ENCODE measurements around the gene CLCN1. TPM values are rescaled to one million over a fixed set of nuclear protein-coding genes. Genes with fewer than 3 reads are reported as not detected.

CLCN1 gene
- total RNA-seq, 4 donors from 2014 or later, result not detected

DNA sequence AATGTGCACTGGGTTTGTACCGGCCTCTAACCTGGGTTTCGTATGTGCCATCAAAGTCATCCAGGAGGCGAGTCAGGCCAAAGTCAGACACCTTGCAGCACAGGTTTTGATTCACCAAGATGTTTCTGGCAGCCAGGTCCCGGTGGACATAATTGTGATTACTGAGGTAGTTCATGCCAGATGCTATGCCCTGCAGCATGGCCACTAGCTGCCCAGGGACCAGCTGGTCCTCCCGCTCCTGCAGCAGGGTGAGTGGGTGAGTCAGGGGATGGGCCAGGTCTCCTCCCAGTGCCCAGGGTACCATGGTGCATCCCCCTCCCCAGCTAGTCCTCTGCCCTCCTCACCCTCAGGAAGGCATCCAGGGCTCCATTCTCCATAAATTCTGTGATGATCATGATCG is 78.9 kb downstream of the CLCN1 start:
- Histone ChIP-seq H3K9me3 (no peaks in the 10 kb centered on the region), H3K4me1 (peaks cover 46 to 63% (median 58%) of the 10 kb centered on the region in 4 donors), H3K36me3 (peaks cover 7 to 32% (median 23%) of the 10 kb centered on the region in 4 donors), H3K27me3 (no peaks in the 10 kb centered on the region), H3K4me3 (no peak overlapping the region), H3K27ac (replicated peaks in 1 of 4) (peak overlapping the region in 1 of 4 donors; percentile 10)
- no peak for DNase-seq (ENCODE audit: extremely low spot score)
- intact Hi-C loops (cut with DNase I), result no loop called here
- no peak for TF ChIP-seq POLR2A (IDR thresholded peaks at IDR 0.05; ENCODE audit: low read depth)
- TF ChIP-seq EP300 (IDR thresholded peaks at IDR 0.05), result no peak
- TF ChIP-seq POLR2AphosphoS5 (IDR thresholded peaks at IDR 0.05), result no peak
- TF ChIP-seq, protein P1, sequence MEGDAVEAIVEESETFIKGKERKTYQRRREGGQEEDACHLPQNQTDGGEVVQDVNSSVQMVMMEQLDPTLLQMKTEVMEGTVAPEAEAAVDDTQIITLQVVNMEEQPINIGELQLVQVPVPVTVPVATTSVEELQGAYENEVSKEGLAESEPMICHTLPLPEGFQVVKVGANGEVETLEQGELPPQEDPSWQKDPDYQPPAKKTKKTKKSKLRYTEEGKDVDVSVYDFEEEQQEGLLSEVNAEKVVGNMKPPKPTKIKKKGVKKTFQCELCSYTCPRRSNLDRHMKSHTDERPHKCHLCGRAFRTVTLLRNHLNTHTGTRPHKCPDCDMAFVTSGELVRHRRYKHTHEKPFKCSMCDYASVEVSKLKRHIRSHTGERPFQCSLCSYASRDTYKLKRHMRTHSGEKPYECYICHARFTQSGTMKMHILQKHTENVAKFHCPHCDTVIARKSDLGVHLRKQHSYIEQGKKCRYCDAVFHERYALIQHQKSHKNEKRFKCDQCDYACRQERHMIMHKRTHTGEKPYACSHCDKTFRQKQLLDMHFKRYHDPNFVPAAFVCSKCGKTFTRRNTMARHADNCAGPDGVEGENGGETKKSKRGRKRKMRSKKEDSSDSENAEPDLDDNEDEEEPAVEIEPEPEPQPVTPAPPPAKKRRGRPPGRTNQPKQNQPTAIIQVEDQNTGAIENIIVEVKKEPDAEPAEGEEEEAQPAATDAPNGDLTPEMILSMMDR (IDR thresholded peaks at IDR 0.05), result no peak
- WGBS, result 88% methylated on average over 5 of the region's 6 CpGs

DNA sequence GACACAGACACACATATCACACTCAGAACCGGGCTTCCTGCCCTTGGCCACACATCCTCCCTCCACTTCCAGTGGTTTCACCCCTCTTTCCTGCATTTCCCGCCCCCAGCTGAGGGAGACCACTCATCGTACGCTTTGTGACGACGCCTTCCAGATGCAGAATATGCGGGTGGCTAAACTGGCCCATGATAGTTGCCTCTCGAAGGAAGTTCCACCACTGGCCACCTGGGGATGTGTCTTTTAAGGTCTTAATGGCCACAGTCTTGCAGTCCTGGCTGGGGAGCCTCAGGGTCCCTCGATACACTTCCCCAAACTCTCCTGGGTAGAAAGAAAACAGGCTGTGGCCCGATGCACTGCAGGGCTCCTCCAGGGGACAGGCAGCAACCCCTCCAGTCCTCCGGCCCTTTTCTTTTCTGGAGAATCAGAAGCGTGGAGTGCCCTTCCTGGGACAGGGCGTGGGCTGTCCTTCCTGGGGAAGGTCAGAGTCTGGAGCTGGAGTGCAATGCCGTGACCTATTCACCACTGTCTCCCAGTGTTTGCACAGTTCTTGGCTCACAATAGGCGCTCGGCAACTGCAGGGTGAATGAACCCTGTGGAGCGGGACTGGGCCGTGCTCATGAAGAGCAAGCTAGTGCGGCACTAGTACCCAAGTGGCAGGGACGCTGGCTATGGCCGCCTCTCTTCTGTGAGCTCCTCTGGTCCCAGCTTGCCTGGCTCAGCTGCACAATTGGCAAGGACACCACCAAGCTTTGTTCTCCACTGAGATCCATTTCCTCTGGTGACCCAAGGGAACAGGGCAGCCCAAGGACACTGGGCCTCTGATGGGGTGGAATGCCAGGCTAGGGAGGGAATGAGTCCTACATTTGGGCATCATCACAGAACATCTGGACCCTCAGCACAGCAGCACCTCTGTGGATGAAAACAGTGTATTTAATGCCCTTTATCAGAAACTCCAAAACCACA is 79.6 kb downstream of the CLCN1 start:
- intact Hi-C loops (cut with DNase I), result no loop called here
- Histone ChIP-seq H3K4me3 (no peak overlapping the region), H3K36me3 (peaks cover 0 to 25% (median 16%) of the 10 kb centered on the region in 4 donors), H3K9me3 (no peaks in the 10 kb centered on the region), H3K4me1 (peaks cover 45 to 56% (median 51%) of the 10 kb centered on the region in 4 donors), H3K27ac (replicated peaks in 1 of 4) (peak overlapping the region in 2 of 4 donors; percentile 10 to 11), H3K27me3 (no peaks in the 10 kb centered on the region)
- no peak for DNase-seq (ENCODE audit: extremely low spot score)
- 71% methylated on average over 11 of the region's 21 CpGs for WGBS
- TF ChIP-seq POLR2AphosphoS5 (IDR thresholded peaks at IDR 0.05) (no peak), EP300 (IDR thresholded peaks at IDR 0.05) (no peak), POLR2A (IDR thresholded peaks at IDR 0.05; ENCODE audit: low read depth) (no peak)
- TF ChIP-seq, protein P1 (IDR thresholded peaks at IDR 0.05), result peak in 1 of 3 experiments; percentile 21

DNA sequence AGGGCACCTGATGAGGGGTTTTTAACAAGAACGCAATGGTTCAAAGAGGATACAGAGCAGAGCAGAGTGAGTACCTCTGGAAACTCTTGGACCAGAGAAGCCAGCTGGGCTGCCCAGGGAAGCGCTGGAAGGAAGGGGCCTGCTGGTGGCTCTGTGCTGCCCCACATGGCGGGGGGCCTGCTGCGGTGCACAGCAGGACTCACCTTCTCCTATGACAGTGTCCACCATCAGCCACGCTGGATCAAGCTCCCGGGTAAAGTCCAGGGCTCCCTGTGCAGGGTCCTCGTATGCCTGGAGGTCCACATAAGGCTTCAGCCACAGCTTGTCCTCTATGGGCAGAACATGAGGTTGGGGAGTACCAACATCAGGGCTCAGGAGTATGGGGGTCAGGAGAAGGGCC is 80.3 kb downstream of the CLCN1 start:
- intact Hi-C loops (cut with DNase I), result no loop called here
- Histone ChIP-seq H3K4me3 (no peak overlapping the region), H3K9me3 (no peaks in the 10 kb centered on the region), H3K36me3 (peaks cover 0 to 18% (median 10%) of the 10 kb centered on the region in 4 donors), H3K4me1 (peaks cover 38 to 49% (median 44%) of the 10 kb centered on the region in 4 donors), H3K27me3 (no peaks in the 10 kb centered on the region), H3K27ac (replicated peaks in 1 of 4) (peak overlapping the region in 1 of 4 donors; percentile 11)
- DNase-seq (ENCODE audit: extremely low spot score), result no peak
- WGBS, result 63% methylated on average over 5 of the region's 7 CpGs
- TF ChIP-seq, protein P1 (IDR thresholded peaks at IDR 0.05), result no peak
- TF ChIP-seq EP300 (IDR thresholded peaks at IDR 0.05), result no peak
- no peak for TF ChIP-seq POLR2AphosphoS5 (IDR thresholded peaks at IDR 0.05)
- no peak for TF ChIP-seq POLR2A (IDR thresholded peaks at IDR 0.05; ENCODE audit: low read depth)

DNA sequence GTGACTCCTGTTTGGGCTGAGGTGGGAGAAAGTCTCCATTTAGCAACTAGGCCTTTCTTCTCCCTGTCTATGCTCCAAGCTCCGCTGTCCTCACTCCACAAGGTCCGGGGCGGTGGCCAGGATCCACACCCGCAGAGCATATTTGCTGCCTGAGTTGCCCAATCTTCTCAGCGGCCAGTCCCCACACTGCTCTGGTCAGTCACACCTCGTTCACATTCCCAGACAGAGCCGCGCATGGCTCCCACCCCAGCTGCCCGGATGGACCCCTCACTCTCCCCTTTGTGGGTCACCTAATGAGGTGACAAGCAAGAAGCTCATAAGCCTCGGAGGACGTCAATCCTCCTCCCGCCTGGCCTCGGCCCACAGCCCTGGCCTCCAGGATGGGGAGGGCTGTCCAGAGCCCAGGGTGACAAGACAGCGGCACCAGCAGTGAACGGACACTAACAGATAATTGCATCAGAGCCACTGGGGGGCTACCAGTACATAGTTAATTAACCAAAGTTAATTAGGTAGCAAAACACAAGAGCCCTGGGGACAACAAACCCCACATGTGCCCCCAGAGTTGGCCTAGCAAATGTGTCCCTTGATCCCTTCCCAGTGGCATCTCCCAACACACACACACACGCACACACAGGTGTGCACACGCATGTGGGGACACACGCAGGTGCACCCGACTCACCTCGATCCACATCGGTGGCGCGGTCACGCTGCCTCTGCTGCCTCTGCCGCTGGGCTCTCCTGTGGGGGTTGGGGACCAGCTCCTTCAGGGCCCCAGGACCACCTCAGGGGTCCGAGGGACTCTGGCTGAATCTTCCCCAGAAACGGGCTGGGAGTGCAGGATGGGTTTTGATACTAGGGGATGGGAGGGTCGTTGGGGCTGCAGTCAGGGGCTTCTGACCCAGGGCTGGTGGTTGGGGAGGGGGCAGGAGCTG is 81.0 kb downstream of the CLCN1 start:
- TF ChIP-seq POLR2A (IDR thresholded peaks at IDR 0.05; ENCODE audit: low read depth) (no peak), EP300 (IDR thresholded peaks at IDR 0.05) (no peak), POLR2AphosphoS5 (IDR thresholded peaks at IDR 0.05) (peak in 1 of 2 donors; percentile 12)
- TF ChIP-seq, protein P1 (IDR thresholded peaks at IDR 0.05), result no peak
- Histone ChIP-seq H3K27ac (replicated peaks in 1 of 4) (no peak overlapping the region), H3K4me3 (no peak overlapping the region), H3K4me1 (peaks cover 31 to 42% (median 37%) of the 10 kb centered on the region in 4 donors), H3K27me3 (no peaks in the 10 kb centered on the region), H3K36me3 (peaks cover 0 to 11% (median 8%) of the 10 kb centered on the region in 4 donors), H3K9me3 (no peaks in the 10 kb centered on the region)
- intact Hi-C loops (cut with DNase I), result no loop called here
- DNase-seq (ENCODE audit: extremely low spot score), result no peak
- 91% methylated on average over 26 of the region's 28 CpGs for WGBS

Data from esophagus muscularis mucosa (tissue), 4 donors.